ENCODE data around the gene SCD5. TPM values are rescaled to one million over a fixed set of nuclear protein-coding genes. Genes with fewer than 3 reads are reported as not detected.

The SCD5 gene
- total and polyA plus RNA-seq, 2 of the 8 experiments (the other 6 are each of a cell fraction or from before 2014, with no cell fraction given): 0.92 to 1.2 TPM

DNA sequence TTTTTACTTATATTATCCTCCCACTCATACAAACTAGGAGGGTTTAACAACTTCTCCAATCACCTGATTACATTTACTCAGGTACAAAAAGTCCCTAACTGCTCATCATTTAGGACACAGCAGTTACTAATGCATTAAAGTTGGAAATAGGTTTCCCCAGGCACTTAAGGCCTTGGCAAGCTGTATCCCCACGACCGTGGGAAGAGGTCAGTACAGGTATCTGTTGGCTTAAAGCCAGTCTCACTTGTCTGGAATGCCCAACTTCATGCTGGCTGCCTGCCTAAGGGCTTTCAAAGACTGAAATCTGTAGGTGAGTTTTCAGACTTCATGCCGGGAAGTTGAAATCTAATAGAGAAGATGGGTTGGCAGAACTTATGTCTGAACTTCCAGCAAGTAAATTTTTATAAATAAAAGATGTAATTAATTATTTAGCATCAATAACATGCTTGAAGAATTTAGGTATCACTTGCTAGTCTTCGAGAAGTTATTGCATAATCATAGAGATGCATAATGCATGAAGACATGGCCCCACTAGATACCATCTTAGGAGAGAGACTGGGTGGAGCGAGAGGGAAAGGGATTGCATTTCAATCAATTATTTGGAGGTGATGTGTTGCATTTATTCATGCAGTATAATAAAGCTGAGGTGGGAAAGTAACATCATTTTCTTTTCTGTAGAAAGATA is 54.2 kb downstream of the SCD5 start (continued):
- TF ChIP-seq TEAD4 (IDR thresholded peaks at IDR 0.05; ENCODE audit: low read depth, low read length): no peak
- no peak for TF ChIP-seq TBP (IDR thresholded peaks at IDR 0.05; ENCODE audit: low read depth, low read length)
- TF ChIP-seq ZNF274 (IDR thresholded peaks at IDR 0.05; ENCODE audit: borderline replicate concordance, extremely low read depth, low read length): no peak
- TF ChIP-seq SIRT6 (IDR thresholded peaks at IDR 0.05; ENCODE audit: low read length): no peak
